Stimulated activated CD4-positive, alpha-beta T cell treated with anti-CD3 and anti-CD28 coated beads, Interleukin-2, amount 100 ng/mL, for 24 hours (primary cell): ENCODE measurements around the gene MYLK.

ENCODE experiments used
- DNase-seq, 2 donors: peaks; one replicate each; pipeline ENCODE4 v3.0.0-alpha.2; 2020

The MYLK gene

GRCh38 chr3:123576122-123576521, 308.0 kb downstream of the MYLK start:
- peak in 1 of 2 donors; percentile 16 for DNase-seq

GRCh38 chr3:123571973-123572365, 312.2 kb downstream of the MYLK start:
- no peak for DNase-seq

GRCh38 chr3:123571264-123571972, 312.7 kb downstream of the MYLK start:
- no peak for DNase-seq

- no peak for DNase-seq
Observed at GRCh38 chr3:123568875-123569274, 315.3 kb downstream of the MYLK start.

- no peak for DNase-seq
Observed at GRCh38 chr3:123568034-123568433, 316.1 kb downstream of the MYLK start.

GRCh38 chr3:123564056-123564455, 320.1 kb downstream of the MYLK start:
- DNase-seq: no peak

- DNase-seq: no peak
Observed at GRCh38 chr3:123562547-123562946, 321.6 kb downstream of the MYLK start.

GRCh38 chr3:123561188-123561587, 322.9 kb downstream of the MYLK start:
- DNase-seq: no peak
